Measurements from ENCODE around the gene DNAH14. TPM values are rescaled to one million over a fixed set of nuclear protein-coding genes. Genes with fewer than 3 reads are reported as not detected.

DNAH14 gene
- total and polyA plus RNA-seq, 2 donors (not counting 3 experiments of a cell fraction or from before 2014, with no cell fraction given): 1.5 to 7.1 TPM

- Histone ChIP-seq H3K4me1 (ENCODE audit: control insufficient read depth, extremely low read depth, insufficient read depth, low read length) (peaks cover 3% of the 10 kb centered on the region), H4K20me1 (replicated peaks; ENCODE audit: control insufficient read depth, extremely low read depth, insufficient read depth, low read length) (no peaks in the 10 kb centered on the region), H3K9ac (replicated peaks; ENCODE audit: extremely low read depth, insufficient read depth, low read length) (peak overlapping the region; percentile 60), H3K4me3 (replicated peaks in 1 of 3; ENCODE audit: insufficient read depth in 1 of 3, low read depth in 1 of 3, low read length in 3 of 3) (peak overlapping the region in 2 of 3 experiments; percentile 53 to 66), H3K36me3 (ENCODE audit: control insufficient read depth in 2 of 2, extremely low read depth in 1 of 2, insufficient read depth in 2 of 2, low read length in 2 of 2) (no peaks in the 10 kb centered on the region), H2AFZ (ENCODE audit: low read depth, low read length) (peak overlapping the region; percentile 96), H3K27ac (ENCODE audit: insufficient read depth, low read depth, low read length) (no peak overlapping the region), H3K79me2 (ENCODE audit: control insufficient read depth, insufficient read depth, low read length) (no peaks in the 10 kb centered on the region), H3K4me2 (ENCODE audit: insufficient read depth, low read length) (peak overlapping the region; percentile 78), H3K9me1 (replicated peaks; ENCODE audit: control insufficient read depth, extremely low read depth, insufficient read depth, low read length) (no peaks in the 10 kb centered on the region), H3K9me3 (replicated peaks; ENCODE audit: control insufficient read depth, insufficient read depth, low read length) (peaks cover 6% of the 10 kb centered on the region), H3K27me3 (ENCODE audit: control insufficient read depth in 2 of 2, insufficient read depth in 2 of 2, low read length in 2 of 2) (no peaks in the 10 kb centered on the region)
- no peak for TF ChIP-seq GATA2 (IDR thresholded peaks at IDR 0.05; ENCODE audit: insufficient read depth, insufficient read length, low read depth, low read length)
- TF ChIP-seq MAX (IDR thresholded peaks at IDR 0.05; ENCODE audit: insufficient read depth, insufficient read length): no peak
- no peak for TF ChIP-seq MYC (IDR thresholded peaks at IDR 0.05; ENCODE audit: low read depth, low read length)
- TF ChIP-seq EZH2 (IDR thresholded peaks at IDR 0.05; ENCODE audit: borderline replicate concordance, low read depth, low read length, severe bottlenecking): no peak
- TF ChIP-seq POLR2A (IDR thresholded peaks at IDR 0.05; ENCODE audit: low read depth, low read length): no peak
- dilution Hi-C loops (cut with MboI; ENCODE audit: extremely low pct_ligation_motif_present, low sequenced_read_pairs) (no loop called here), intact Hi-C loops (cut with micrococcal nuclease) (loop anchor here (5.0 to 10.0 kb wide), 2 partner anchors 274 to 427 kb away; no protein-coding TSS in a partner anchor)
- ChIA-PET CTCF (no interaction called here), POLR2A (no interaction called here)
- DNase-seq (ENCODE audit: low read depth, low spot score) (no peak), FAIRE-seq (no peak)
- no TSS peak for BruUV-seq (replicated peaks)
These were observed 569 bp upstream of the DNAH14 start for GRCh38 chr1:224928906-224929305.

- DNase-seq (ENCODE audit: low read depth, low spot score) (no peak), FAIRE-seq (no peak)
- ChIA-PET POLR2A (no interaction called here), CTCF (interaction anchor here (1.6 kb wide), 1 partner anchor 9 kb away, joined by 7 read pairs; no protein-coding TSS in a partner anchor)
- Histone ChIP-seq H2AFZ (ENCODE audit: low read depth, low read length) (no peak overlapping the region), H3K27ac (ENCODE audit: insufficient read depth, low read depth, low read length) (no peak overlapping the region), H3K4me3 (replicated peaks in 1 of 3; ENCODE audit: insufficient read depth in 1 of 3, low read depth in 1 of 3, low read length in 3 of 3) (no peak overlapping the region), H3K79me2 (ENCODE audit: control insufficient read depth, insufficient read depth, low read length) (no peaks in the 10 kb centered on the region), H3K9me3 (replicated peaks; ENCODE audit: control insufficient read depth, insufficient read depth, low read length) (peaks cover 6% of the 10 kb centered on the region), H3K4me1 (ENCODE audit: control insufficient read depth, extremely low read depth, insufficient read depth, low read length) (peaks cover 3% of the 10 kb centered on the region), H4K20me1 (replicated peaks; ENCODE audit: control insufficient read depth, extremely low read depth, insufficient read depth, low read length) (no peaks in the 10 kb centered on the region), H3K9me1 (replicated peaks; ENCODE audit: control insufficient read depth, extremely low read depth, insufficient read depth, low read length) (no peaks in the 10 kb centered on the region), H3K27me3 (ENCODE audit: control insufficient read depth in 2 of 2, insufficient read depth in 2 of 2, low read length in 2 of 2) (no peaks in the 10 kb centered on the region), H3K9ac (replicated peaks; ENCODE audit: extremely low read depth, insufficient read depth, low read length) (no peak overlapping the region), H3K36me3 (ENCODE audit: control insufficient read depth in 2 of 2, extremely low read depth in 1 of 2, insufficient read depth in 2 of 2, low read length in 2 of 2) (no peaks in the 10 kb centered on the region), H3K4me2 (ENCODE audit: insufficient read depth, low read length) (no peak overlapping the region)
- no peak for TF ChIP-seq POLR2A (IDR thresholded peaks at IDR 0.05; ENCODE audit: low read depth, low read length)
- no peak for TF ChIP-seq JUN (IDR thresholded peaks at IDR 0.05; ENCODE audit: borderline replicate concordance, insufficient read depth, insufficient read length, low read depth)
- no peak for TF ChIP-seq CTCF (IDR thresholded peaks at IDR 0.05; ENCODE audit: extremely low read depth in 1 of 2, insufficient read depth in 1 of 2, low read depth in 1 of 2, low read length in 2 of 2)
- TF ChIP-seq MYC (IDR thresholded peaks at IDR 0.05; ENCODE audit: low read depth, low read length): no peak
- no peak for TF ChIP-seq EZH2 (IDR thresholded peaks at IDR 0.05; ENCODE audit: borderline replicate concordance, low read depth, low read length, severe bottlenecking)
- no peak for TF ChIP-seq POLR2AphosphoS5 (IDR thresholded peaks at IDR 0.05; ENCODE audit: insufficient read depth, low read depth, low read length)
- TF ChIP-seq MAX (IDR thresholded peaks at IDR 0.05; ENCODE audit: insufficient read depth, insufficient read length): no peak
- no peak for TF ChIP-seq GATA2 (IDR thresholded peaks at IDR 0.05; ENCODE audit: insufficient read depth, insufficient read length, low read depth, low read length)
- dilution Hi-C loops (cut with MboI; ENCODE audit: extremely low pct_ligation_motif_present, low sequenced_read_pairs) (no loop called here), intact Hi-C loops (cut with micrococcal nuclease) (no loop called here)
- no TSS peak for BruUV-seq (replicated peaks)
These were observed 2.1 kb downstream of the DNAH14 start for GRCh38 chr1:224931605-224932004.

All from endothelial cell of umbilical vein (primary cell).